Epithelial cell of esophagus (primary cell): ENCODE measurements around the gene CTSD.

ENCODE experiments used
- DNase-seq: peaks from one replicate; pipeline ENCODE4 v3.0.0; 2010; ENCODE audit warnings: low read depth
- H3K4me3 ChIP-seq: 2 replicates; pipeline ENCODE4 v1.5.1; 2011; ENCODE audit warnings: mild to moderate bottlenecking, low read length, control low read depth
- CTCF ChIP-seq: IDR thresholded peaks from 2 replicates; pipeline ENCODE4 v1.5.1; 2011; ENCODE audit warnings: low read depth, mild to moderate bottlenecking, low read length, control low read depth, inconsistent platforms; ENCODE audit not compliant: insufficient read depth; ENCODE audit errors: missing control alignments

CTSD gene

GRCh38 chr11:1760351-1761109 lies 3.2 kb downstream of the CTSD start:
- no peak for DNase-seq
- no peak for TF ChIP-seq CTCF
- H3K4me3 ChIP-seq: no peak overlapping the region

- H3K4me3 ChIP-seq: no peak overlapping the region
- no peak for TF ChIP-seq CTCF
- no peak for DNase-seq
Measured at GRCh38 chr11:1759851-1760220, 3.9 kb downstream of the CTSD start.

- no peak for DNase-seq
- no peak for TF ChIP-seq CTCF
- H3K4me3 ChIP-seq: no peak overlapping the region
Measured at GRCh38 chr11:1759151-1759850, 4.4 kb downstream of the CTSD start.

GRCh38 chr11:1758611-1759150 lies 5.0 kb downstream of the CTSD start:
- TF ChIP-seq CTCF: no peak
- no peak overlapping the region for H3K4me3 ChIP-seq
- no peak for DNase-seq

GRCh38 chr11:1757861-1758610 lies 5.7 kb downstream of the CTSD start:
- DNase-seq: no peak
- H3K4me3 ChIP-seq: no peak overlapping the region
- TF ChIP-seq CTCF: no peak

GRCh38 chr11:1756791-1757771 lies 6.6 kb downstream of the CTSD start:
- TF ChIP-seq CTCF: no peak
- DNase-seq: no peak
- H3K4me3 ChIP-seq: no peak overlapping the region
